HepG2 (cell line): ENCODE data around the gene ANKRD13C. TPM values are rescaled to one million over a fixed set of nuclear protein-coding genes. Genes with fewer than 3 reads are reported as not detected.

ENCODE experiments used
- ATAD3A ChIP-seq: sonication (generic); formaldehyde crosslinking; IDR thresholded peaks from 2 replicates; pipeline ENCODE4 v1.4.0; 2020; ENCODE audit warnings: missing genetic modification reagents
- CENPX ChIP-seq: sonication (generic); formaldehyde crosslinking; IDR thresholded peaks from 2 replicates; pipeline ENCODE4 v1.9.0; 2021; ENCODE audit warnings: mild to moderate bottlenecking, missing genetic modification reagents, moderate library complexity
- GATAD2A ChIP-seq: IDR thresholded peaks from 2 replicates; pipeline ENCODE4 v1.6.1; 2016
- HIVEP1 ChIP-seq: sonication (generic); formaldehyde crosslinking; IDR thresholded peaks from 2 replicates; pipeline ENCODE4 v1.4.0; 2020; ENCODE audit warnings: mild to moderate bottlenecking, missing genetic modification reagents
- MLLT10 ChIP-seq: sonication (generic); formaldehyde crosslinking; IDR thresholded peaks from 2 replicates; pipeline ENCODE4 v1.4.0; 2020; ENCODE audit warnings: missing genetic modification reagents
- MYPOP ChIP-seq: sonication (generic); formaldehyde crosslinking; IDR thresholded peaks from 2 replicates; pipeline ENCODE4 v1.8.1; 2023; ENCODE audit warnings: mild to moderate bottlenecking, moderate library complexity, missing genetic modification reagents
- NCOR1 ChIP-seq: fragments of 200-600 bp; sonication (generic); IDR thresholded peaks from 2 replicates; pipeline ENCODE4 v1.7.0; 2017; ENCODE audit warnings: antibody characterized with exemption, low read length, borderline replicate concordance
- PTBP1 ChIP-seq: fragments of 200-400 bp; formaldehyde crosslinking; IDR thresholded peaks from 2 replicates; pipeline ENCODE4 v1.6.1; 2018; ENCODE audit warnings: low read length, low read depth; ENCODE audit not compliant: poor library complexity, severe bottlenecking
- RAD51 ChIP-seq: fragments of 450-650 bp; IDR thresholded peaks from 2 replicates; pipeline ENCODE4 v1.6.1; 2016; ENCODE audit warnings: borderline replicate concordance
- TBL1XR1 ChIP-seq: fragments of 150-350 bp; IDR thresholded peaks from 2 replicates; pipeline ENCODE4 v1.6.1; 2014; ENCODE audit warnings: borderline replicate concordance, low read length; ENCODE audit not compliant: partially characterized antibody
- TFE3 ChIP-seq: IDR thresholded peaks from 2 replicates; pipeline ENCODE4 v1.6.1; 2016
- ZKSCAN5 ChIP-seq: sonication (generic); formaldehyde crosslinking; IDR thresholded peaks from 2 replicates; pipeline ENCODE4 v1.5.1; 2020; ENCODE audit warnings: mild to moderate bottlenecking, missing genetic modification reagents
- ZMYM4 ChIP-seq: sonication (generic); formaldehyde crosslinking; IDR thresholded peaks from 2 replicates; pipeline ENCODE4 v1.8.1; 2023; ENCODE audit warnings: mild to moderate bottlenecking, missing genetic modification reagents
- ZNF136 ChIP-seq: sonication (generic); formaldehyde crosslinking; IDR thresholded peaks from 2 replicates; pipeline ENCODE4 v1.8.1; 2022; ENCODE audit warnings: low read depth, mild to moderate bottlenecking, moderate library complexity, missing genetic modification reagents
- ZNF441 ChIP-seq: sonication (generic); formaldehyde crosslinking; IDR thresholded peaks from 2 replicates; pipeline ENCODE4 v1.7.0; 2021; ENCODE audit warnings: missing genetic modification reagents, borderline replicate concordance
- ZNF652 ChIP-seq: IDR thresholded peaks from 2 replicates; pipeline ENCODE4 v1.6.1; 2016; ENCODE audit warnings: low read depth, borderline replicate concordance
- ZNF660 ChIP-seq: sonication (generic); formaldehyde crosslinking; IDR thresholded peaks from 2 replicates; pipeline ENCODE4 v1.5.1; 2020; ENCODE audit warnings: mild to moderate bottlenecking, low read depth, missing genetic modification reagents, borderline replicate concordance
- ZNF720 ChIP-seq: sonication (generic); formaldehyde crosslinking; IDR thresholded peaks from 2 replicates; pipeline ENCODE4 v1.4.0; 2020; ENCODE audit warnings: missing genetic modification reagents
- ZNF891 ChIP-seq: sonication (generic); formaldehyde crosslinking; IDR thresholded peaks from 2 replicates; pipeline ENCODE4 v1.5.0; 2020; ENCODE audit warnings: mild to moderate bottlenecking, missing genetic modification reagents
- polyA plus RNA-seq, 8 experiments: library from polyadenylated mRNA; depleted of rRNA in 3 of 8; stranded (reverse) in 7 of 8; unstranded in 1 of 8; fragments of >200 nt; fragmentation: Illumina TruSeq in 4 of 8; extraction: Trizol in 4 of 8; gene quantifications; 2 replicates each; pipeline versions ENCODE4 v1.2.1 to v1.2.3, GENCODE V29; 2011 to 2016; ENCODE audit warnings: low read depth in 4 of 8, missing spikeins in 1 of 8, mixed read lengths in 1 of 8; ENCODE audit not compliant: insufficient read depth in 1 of 8
- total RNA-seq, 5 experiments: library from RNA; depleted of rRNA; stranded (reverse); fragments of >200 nt; fragmentation: Illumina TruSeq; extraction: Trizol; gene quantifications; 2 replicates each; pipeline ENCODE4 v1.2.3, GENCODE V29; 2016; ENCODE audit warnings: low read depth in 1 of 5
- TF ChIP-seq, protein P1 (sequence below): sonication (generic); formaldehyde crosslinking; IDR thresholded peaks from 2 replicates; pipeline ENCODE4 v1.8.1; 2023; ENCODE audit warnings: mild to moderate bottlenecking, inconsistent platforms, moderate library complexity, missing genetic modification reagents, borderline replicate concordance
- TF ChIP-seq, protein P2 (sequence below): sonication (generic); formaldehyde crosslinking; IDR thresholded peaks from 2 replicates; pipeline ENCODE4 v1.4.0; 2020; ENCODE audit warnings: low read depth, mild to moderate bottlenecking, missing genetic modification reagents

The ANKRD13C gene
- total and polyA plus RNA-seq, 2 of the 13 experiments (the other 11 are each of a cell fraction or from before 2014, with no cell fraction given): 6.2 to 17.6 TPM

GRCh38 chr1:70221238-70222121, 133.0 kb downstream of the ANKRD13C start, which contains the start of gene SRSF11 (continued):
- TF ChIP-seq, protein P1, sequence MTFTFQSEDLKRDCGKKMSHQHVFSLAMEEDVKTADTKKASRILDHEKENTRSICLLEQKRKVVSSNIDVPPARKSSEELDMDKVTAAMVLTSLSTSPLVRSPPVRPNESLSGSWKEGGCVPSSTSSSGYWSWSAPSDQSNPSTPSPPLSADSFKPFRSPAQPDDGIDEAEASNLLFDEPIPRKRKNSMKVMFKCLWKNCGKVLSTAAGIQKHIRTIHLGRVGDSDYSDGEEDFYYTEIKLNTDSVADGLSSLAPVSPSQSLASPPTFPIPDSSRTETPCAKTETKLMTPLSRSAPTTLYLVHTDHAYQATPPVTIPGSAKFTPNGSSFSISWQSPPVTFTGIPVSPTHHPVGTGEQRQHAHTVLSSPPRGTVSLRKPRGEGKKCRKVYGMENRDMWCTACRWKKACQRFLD (CRISPR knock-in tag): no peak
- 0 out of 2 replicates have a peak, but pooled peaks have one; percentile 37 for TF ChIP-seq ZNF136 (CRISPR knock-in tag)
- TF ChIP-seq, protein P2, sequence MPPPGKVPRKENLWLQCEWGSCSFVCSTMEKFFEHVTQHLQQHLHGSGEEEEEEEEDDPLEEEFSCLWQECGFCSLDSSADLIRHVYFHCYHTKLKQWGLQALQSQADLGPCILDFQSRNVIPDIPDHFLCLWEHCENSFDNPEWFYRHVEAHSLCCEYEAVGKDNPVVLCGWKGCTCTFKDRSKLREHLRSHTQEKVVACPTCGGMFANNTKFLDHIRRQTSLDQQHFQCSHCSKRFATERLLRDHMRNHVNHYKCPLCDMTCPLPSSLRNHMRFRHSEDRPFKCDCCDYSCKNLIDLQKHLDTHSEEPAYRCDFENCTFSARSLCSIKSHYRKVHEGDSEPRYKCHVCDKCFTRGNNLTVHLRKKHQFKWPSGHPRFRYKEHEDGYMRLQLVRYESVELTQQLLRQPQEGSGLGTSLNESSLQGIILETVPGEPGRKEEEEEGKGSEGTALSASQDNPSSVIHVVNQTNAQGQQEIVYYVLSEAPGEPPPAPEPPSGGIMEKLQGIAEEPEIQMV (CRISPR knock-in tag): no peak
- peak; percentile 79; the same call in 1 of the 2 replicates for TF ChIP-seq MYPOP (CRISPR knock-in tag)
- no peak for TF ChIP-seq TBL1XR1
- no peak for TF ChIP-seq CENPX (CRISPR knock-in tag)
- no peak for TF ChIP-seq HIVEP1
- peak; percentile 69 for TF ChIP-seq TFE3
- TF ChIP-seq ZNF441 (CRISPR knock-in tag): peak; percentile 76; the same call in 1 of the 2 replicates
- peak; percentile 94 for TF ChIP-seq ZMYM4 (CRISPR knock-in tag)
- TF ChIP-seq PTBP1: no peak
- no peak for TF ChIP-seq ZNF720 (CRISPR knock-in tag)
- TF ChIP-seq ZKSCAN5: no peak
- no peak for TF ChIP-seq MLLT10 (CRISPR knock-in tag)
- no peak for TF ChIP-seq ATAD3A
- TF ChIP-seq GATAD2A (CRISPR knock-in tag): no peak; the same call in 1 of the 2 replicates
- no peak for TF ChIP-seq ZNF891 (CRISPR knock-in tag)
- no peak for TF ChIP-seq RAD51
- no peak for TF ChIP-seq NCOR1
- TF ChIP-seq ZNF652 (CRISPR knock-in tag): no peak
- TF ChIP-seq ZNF660 (CRISPR knock-in tag): no peak
